GM23338 (cell line): Measurements from ENCODE around the gene WDR77. TPM values are rescaled to one million over a fixed set of nuclear protein-coding genes. Genes with fewer than 3 reads are reported as not detected.

Experiments
- ATAC-seq: fragments of 200-7000 bp; cut with Tn5 transposase; 3 replicates; pipeline ENCODE4 v1.9.1; 2020
- DNase-seq: peaks from one replicate; pipeline ENCODE4 v3.0.0-alpha.2; 2015; ENCODE audit warnings: low spot score
- H2AFZ ChIP-seq: fragments of 200-600 bp; sonication (generic); 2 replicates; pipeline ENCODE4 v1.8.0; 2016; ENCODE audit warnings: antibody characterized with exemption, mild to moderate bottlenecking, moderate library complexity
- H3F3A ChIP-seq: fragments of 200-600 bp; sonication (generic); replicated peaks from 2 replicates; pipeline ENCODE4 v1.8.0; 2017; ENCODE audit warnings: antibody characterized with exemption, mixed run types, low read depth
- H3K27ac ChIP-seq: fragments of 200-600 bp; sonication (generic); 2 replicates; pipeline ENCODE4 v1.6.1; 2016; ENCODE audit warnings: low read depth
- H3K27me3 ChIP-seq: fragments of 200-600 bp; sonication (generic); 2 replicates; pipeline ENCODE4 v1.8.0; 2016; ENCODE audit warnings: mild to moderate bottlenecking, mixed run types, moderate library complexity; ENCODE audit not compliant: insufficient read depth
- H3K36me3 ChIP-seq: fragments of 200-600 bp; sonication (generic); 2 replicates; pipeline ENCODE4 v1.8.0; 2016; ENCODE audit warnings: mild to moderate bottlenecking; ENCODE audit not compliant: insufficient read depth
- H3K4me1 ChIP-seq: fragments of 200-600 bp; sonication (generic); 2 replicates; pipeline ENCODE4 v1.8.0; 2016; ENCODE audit warnings: mild to moderate bottlenecking, moderate library complexity; ENCODE audit not compliant: insufficient read depth
- H3K4me2 ChIP-seq: fragments of 200-600 bp; sonication (generic); 2 replicates; pipeline ENCODE4 v1.7.1; 2017; ENCODE audit warnings: mixed run types
- H3K4me3 ChIP-seq: fragments of 200-600 bp; sonication (generic); 2 replicates; pipeline ENCODE4 v1.6.1; 2016; ENCODE audit warnings: mixed run types
- H3K79me2 ChIP-seq: fragments of 200-600 bp; sonication (generic); replicated peaks from 2 replicates; pipeline ENCODE4 v1.8.0; 2017; ENCODE audit warnings: mild to moderate bottlenecking; ENCODE audit not compliant: insufficient read depth
- H3K9me2 ChIP-seq: fragments of 200-600 bp; sonication (generic); 2 replicates; pipeline ENCODE4 v1.8.0; 2017; ENCODE audit not compliant: insufficient read depth
- H4K20me1 ChIP-seq: fragments of 200-600 bp; sonication (generic); replicated peaks from 2 replicates; pipeline ENCODE4 v1.8.0; 2017; ENCODE audit warnings: mild to moderate bottlenecking; ENCODE audit not compliant: insufficient read depth
- H3K27ac Mint-ChIP-seq: 2 replicates; pipeline ENCODE4 v1.8.0; 2020; ENCODE audit warnings: inconsistent platforms, mild to moderate bottlenecking, moderate library complexity, mixed read lengths
- H3K27me3 Mint-ChIP-seq: 3 replicates; pipeline ENCODE4 v1.8.0; 2022; ENCODE audit warnings: low read depth, mild to moderate bottlenecking, moderate library complexity, mixed read lengths, inconsistent platforms; ENCODE audit not compliant: insufficient read depth, poor library complexity
- H3K36me3 Mint-ChIP-seq: 3 replicates; pipeline ENCODE4 v1.8.0; 2021; ENCODE audit warnings: low read depth, mild to moderate bottlenecking, inconsistent platforms, moderate library complexity, mixed read lengths
- H3K4me1 Mint-ChIP-seq: 3 replicates; pipeline ENCODE4 v1.8.0; 2020; ENCODE audit warnings: mild to moderate bottlenecking, inconsistent platforms, mixed read lengths
- H3K4me3 Mint-ChIP-seq: 3 replicates; pipeline ENCODE4 v1.8.0; 2021; ENCODE audit warnings: moderate library complexity, mild to moderate bottlenecking, inconsistent platforms, mixed read lengths
- H3K9me3 Mint-ChIP-seq: 3 replicates; pipeline ENCODE4 v1.8.0; 2020; ENCODE audit warnings: moderate library complexity, mild to moderate bottlenecking, inconsistent platforms, mixed read lengths
- CREB1 ChIP-seq: fragments of 250-450 bp; sonication (Bioruptor Pico); IDR thresholded peaks from 2 replicates; pipeline ENCODE4 v1.5.0; 2020; ENCODE audit warnings: low read depth, mild to moderate bottlenecking, moderate library complexity
- CTCF ChIP-seq, 2 experiments: fragments of 200-600 bp in 1 of 2; sonication (generic) in 1 of 2; conservative IDR thresholded peaks; 2 replicates each; pipeline versions ENCODE4 v1.5.1 to v1.6.1; 2016 to 2017; ENCODE audit warnings: antibody characterized with exemption in 2 of 2, low read depth in 2 of 2, mild to moderate bottlenecking in 2 of 2, moderate library complexity in 1 of 2
- ETS1 ChIP-seq: IDR thresholded peaks from 2 replicates; pipeline ENCODE4 v1.6.1; 2016; ENCODE audit warnings: antibody characterized with exemption
- EZH2 ChIP-seq: fragments of 200-600 bp; sonication (generic); IDR thresholded peaks from one replicate; pipeline ENCODE4 v1.8.0; 2017; ENCODE audit warnings: antibody characterized with exemption, mild to moderate bottlenecking, low read depth; ENCODE audit not compliant: unreplicated experiment
- EZH2phosphoT487 ChIP-seq: fragments of 200-600 bp; sonication (generic); IDR thresholded peaks from one replicate; pipeline ENCODE4 v1.8.1; 2018; ENCODE audit warnings: antibody characterized with exemption; ENCODE audit not compliant: unreplicated experiment
- JUNB ChIP-seq: IDR thresholded peaks from one replicate; pipeline ENCODE4 v1.6.1; 2016; ENCODE audit warnings: antibody characterized with exemption; ENCODE audit not compliant: unreplicated experiment
- NANOG ChIP-seq: IDR thresholded peaks from 2 replicates; pipeline ENCODE4 v1.6.1; 2016; ENCODE audit warnings: antibody characterized with exemption, borderline replicate concordance
- POLR2AphosphoS5 ChIP-seq: IDR thresholded peaks from 2 replicates; pipeline ENCODE4 v1.6.1; 2016; ENCODE audit warnings: antibody characterized with exemption, low read depth
- REST ChIP-seq: IDR thresholded peaks from one replicate; pipeline ENCODE4 v1.6.1; 2018; ENCODE audit warnings: antibody characterized with exemption; ENCODE audit not compliant: unreplicated experiment
- STAT1 ChIP-seq: IDR thresholded peaks from one replicate; pipeline ENCODE4 v1.6.1; 2016; ENCODE audit warnings: antibody characterized with exemption; ENCODE audit not compliant: unreplicated experiment
- ZNF114 ChIP-seq: fragments of 250-450 bp; sonication (Bioruptor Pico); IDR thresholded peaks from 2 replicates; pipeline ENCODE4 v1.5.0; 2020; ENCODE audit warnings: mild to moderate bottlenecking, moderate library complexity
- ZNF331 ChIP-seq: fragments of 250-450 bp; sonication (Bioruptor Pico); IDR thresholded peaks from 2 replicates; pipeline ENCODE4 v1.5.0; 2020; ENCODE audit warnings: low read depth, mild to moderate bottlenecking, moderate library complexity
- ZNF462 ChIP-seq: fragments of 250-450 bp; sonication (Bioruptor Pico); IDR thresholded peaks from 2 replicates; pipeline ENCODE4 v1.5.0; 2020; ENCODE audit warnings: mild to moderate bottlenecking, moderate library complexity
- polyA plus RNA-seq: library from polyadenylated mRNA; unstranded; fragments of >200 nt; fragmentation: Nextera tagmentation; extraction: Ambion mirVana; gene quantifications from 2 replicates; pipeline ENCODE4 v1.2.1, GENCODE V29; 2016
- total RNA-seq: library from RNA; depleted of rRNA; stranded (reverse); fragments of >200 nt; shearing (Covaris generic); gene quantifications from 2 replicates; pipeline ENCODE4 v1.2.3, GENCODE V29; 2014

Gene WDR77
- total and polyA plus RNA-seq, 2 experiments from 2014 or later, result 85.9 to 111 TPM

- Mint-ChIP-seq H3K27me3 (no peaks in the 10 kb centered on the region), H3K4me1 (peaks cover 2% of the 10 kb centered on the region; the same call in 1 of the 3 replicates), H3K9me3 (no peaks in the 10 kb centered on the region), H3K4me3 (no peak overlapping the region), H3K36me3 (no peaks in the 10 kb centered on the region), H3K27ac (no peak overlapping the region)
- Histone ChIP-seq H4K20me1 (no peaks in the 10 kb centered on the region), H3K4me3 (no peak overlapping the region), H3K9me2 (no peaks in the 10 kb centered on the region), H3K4me2 (no peak overlapping the region), H3F3A (no peaks in the 10 kb centered on the region), H3K79me2 (no peaks in the 10 kb centered on the region), H3K4me1 (no peaks in the 10 kb centered on the region), H3K27me3 (no peaks in the 10 kb centered on the region), H3K36me3 (no peaks in the 10 kb centered on the region), H3K27ac (no peak overlapping the region), H2AFZ (no peak overlapping the region)
- DNase-seq, result no peak
- TF ChIP-seq STAT1 (no peak), POLR2AphosphoS5 (no peak), EZH2phosphoT487 (no peak), ZNF114 (no peak), EZH2 (no peak), JUNB (no peak), NANOG (no peak), REST (no peak), ZNF331 (CRISPR knock-in tag) (no peak), ZNF462 (CRISPR knock-in tag) (no peak), CREB1 (no peak), CTCF (conservative IDR thresholded peaks at IDR 0.05; ENCODE audit: low read depth in 2 of 2) (no peak), ETS1 (no peak)
- ATAC-seq, result no peak
Observed at GRCh38 chr1:111480674-111481073, 31.6 kb upstream of the WDR77 start.
